Lower leg skin (tissue), 3 donors: ENCODE measurements around the gene FGGY.

ENCODE experiments used
- POLR2A ChIP-seq, 2 donors: fragments of 450-650 bp; IDR thresholded peaks; one replicate each; pipeline ENCODE4 v1.6.1; 2016 to 2017; ENCODE audit warnings: antibody characterized with exemption in 2 of 2, mild to moderate bottlenecking in 1 of 2, moderate library complexity in 1 of 2
- TF ChIP-seq, protein P1 (sequence below), 3 donors: fragments of 450-650 bp; IDR thresholded peaks; one replicate each; pipeline ENCODE4 v1.5.1; 2016; ENCODE audit warnings: antibody characterized with exemption in 3 of 3, mild to moderate bottlenecking in 3 of 3, moderate library complexity in 2 of 3

DNA sequence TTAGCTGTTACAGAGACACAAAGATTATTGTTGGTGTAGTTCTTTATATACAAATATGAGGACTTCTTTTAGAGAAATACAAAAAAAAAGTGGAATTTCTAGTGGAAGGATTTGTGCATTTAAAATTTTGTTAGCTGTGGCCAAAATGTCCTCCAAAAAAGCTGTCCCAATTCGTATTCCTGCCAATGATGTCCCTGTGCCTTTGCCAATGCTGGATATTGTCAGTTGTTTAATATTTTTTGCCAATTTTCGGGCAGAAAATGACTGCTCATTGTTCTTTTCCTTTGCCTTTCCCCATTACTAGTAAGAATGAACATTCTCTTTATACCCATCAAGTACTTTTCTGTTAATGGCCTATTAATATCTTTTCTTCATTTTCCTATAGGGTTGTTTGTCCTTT is 407.8 kb downstream of the FGGY start:
- TF ChIP-seq, protein P1, sequence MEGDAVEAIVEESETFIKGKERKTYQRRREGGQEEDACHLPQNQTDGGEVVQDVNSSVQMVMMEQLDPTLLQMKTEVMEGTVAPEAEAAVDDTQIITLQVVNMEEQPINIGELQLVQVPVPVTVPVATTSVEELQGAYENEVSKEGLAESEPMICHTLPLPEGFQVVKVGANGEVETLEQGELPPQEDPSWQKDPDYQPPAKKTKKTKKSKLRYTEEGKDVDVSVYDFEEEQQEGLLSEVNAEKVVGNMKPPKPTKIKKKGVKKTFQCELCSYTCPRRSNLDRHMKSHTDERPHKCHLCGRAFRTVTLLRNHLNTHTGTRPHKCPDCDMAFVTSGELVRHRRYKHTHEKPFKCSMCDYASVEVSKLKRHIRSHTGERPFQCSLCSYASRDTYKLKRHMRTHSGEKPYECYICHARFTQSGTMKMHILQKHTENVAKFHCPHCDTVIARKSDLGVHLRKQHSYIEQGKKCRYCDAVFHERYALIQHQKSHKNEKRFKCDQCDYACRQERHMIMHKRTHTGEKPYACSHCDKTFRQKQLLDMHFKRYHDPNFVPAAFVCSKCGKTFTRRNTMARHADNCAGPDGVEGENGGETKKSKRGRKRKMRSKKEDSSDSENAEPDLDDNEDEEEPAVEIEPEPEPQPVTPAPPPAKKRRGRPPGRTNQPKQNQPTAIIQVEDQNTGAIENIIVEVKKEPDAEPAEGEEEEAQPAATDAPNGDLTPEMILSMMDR (IDR thresholded peaks at IDR 0.05) = no peak
- no peak for TF ChIP-seq POLR2A (IDR thresholded peaks at IDR 0.05)
